Superior temporal gyrus (tissue), 1 donor: Measurements from ENCODE around the gene MYH15.

Experiments
- DNase-seq: peaks from one replicate; pipeline ENCODE4 v3.0.0-alpha.2; 2016; ENCODE audit errors: extremely low spot score

MYH15 gene

GRCh38 chr3:108334701-108335100 lies 175.7 kb downstream of the MYH15 start:
- DNase-seq = no peak

- DNase-seq = no peak
These were observed 176.4 kb downstream of the MYH15 start for GRCh38 chr3:108333961-108334360.

GRCh38 chr3:108331792-108332191 lies 178.6 kb downstream of the MYH15 start:
- DNase-seq = no peak
